Upper lobe of left lung (tissue), 4 donors: Measurements from ENCODE around the gene USP53.
"Not testable (repeated sequence)": the region's sequence is repeated elsewhere in the genome, so short reads cannot be mapped to it uniquely, and the experiment has no call there.

ENCODE experiments used
- CTCF ChIP-seq, 6 experiments: fragments of 450-650 bp in 4 of 6; fragments of 200-600 bp in 2 of 6; sonication (generic) in 2 of 6; IDR thresholded peaks; one replicate each; pipeline ENCODE4 v1.5.1; 2016 to 2019; ENCODE audit warnings: antibody characterized with exemption in 6 of 6
- POLR2A ChIP-seq, 4 donors: fragments of 450-650 bp; IDR thresholded peaks; one replicate each; pipeline ENCODE4 v1.5.1; 2016 to 2017; ENCODE audit warnings: antibody characterized with exemption in 4 of 4, mild to moderate bottlenecking in 2 of 4
- POLR2AphosphoS5 ChIP-seq, 2 donors: sonication (generic); formaldehyde crosslinking; IDR thresholded peaks; one replicate each; pipeline ENCODE4 v1.5.1; 2017; ENCODE audit warnings: antibody characterized with exemption in 2 of 2

GRCh38 chr4:119279541-119279940 lies 67.0 kb downstream of the USP53 start:
- TF ChIP-seq CTCF, POLR2AphosphoS5, POLR2A (IDR thresholded peaks at IDR 0.05): not testable (repeated sequence)
